Endothelial cell of umbilical vein (primary cell): ENCODE data around the gene C17orf50.

Source experiments
- FOS ChIP-seq: IDR thresholded peaks from 2 replicates; pipeline ENCODE4 v1.6.1; 2011; ENCODE audit warnings: mild to moderate bottlenecking, low read length, moderate library complexity, borderline replicate concordance; ENCODE audit not compliant: insufficient read depth
- MAX ChIP-seq: IDR thresholded peaks from 2 replicates; pipeline ENCODE4 v1.6.1; 2011; ENCODE audit not compliant: insufficient read depth, insufficient read length
- MYC ChIP-seq: IDR thresholded peaks from one replicate; pipeline ENCODE4 v1.6.1; 2011; ENCODE audit warnings: mild to moderate bottlenecking, low read depth, low read length
- POLR2A ChIP-seq: IDR thresholded peaks from 2 replicates; pipeline ENCODE4 v1.6.1; 2012; ENCODE audit warnings: low read depth, mild to moderate bottlenecking, control low read depth, low read length
- POLR2AphosphoS5 ChIP-seq: IDR thresholded peaks from 2 replicates; pipeline ENCODE4 v1.6.1; 2012; ENCODE audit warnings: low read depth, mild to moderate bottlenecking, control low read depth, low read length, moderate library complexity; ENCODE audit not compliant: insufficient read depth
- TF ChIP-seq, protein P1 (sequence below), 2 donors: IDR thresholded peaks; 1 replicate in 1 of 2; 2 replicates in 1 of 2; pipeline ENCODE4 v1.5.1; 2011; ENCODE audit warnings: low read length in 2 of 2, mild to moderate bottlenecking in 2 of 2, moderate library complexity in 2 of 2, control low read depth in 1 of 2, inconsistent platforms in 1 of 2, low read depth in 1 of 2; ENCODE audit not compliant: insufficient read depth in 1 of 2; ENCODE audit errors: extremely low read depth in 1 of 2

- TF ChIP-seq, protein P1, sequence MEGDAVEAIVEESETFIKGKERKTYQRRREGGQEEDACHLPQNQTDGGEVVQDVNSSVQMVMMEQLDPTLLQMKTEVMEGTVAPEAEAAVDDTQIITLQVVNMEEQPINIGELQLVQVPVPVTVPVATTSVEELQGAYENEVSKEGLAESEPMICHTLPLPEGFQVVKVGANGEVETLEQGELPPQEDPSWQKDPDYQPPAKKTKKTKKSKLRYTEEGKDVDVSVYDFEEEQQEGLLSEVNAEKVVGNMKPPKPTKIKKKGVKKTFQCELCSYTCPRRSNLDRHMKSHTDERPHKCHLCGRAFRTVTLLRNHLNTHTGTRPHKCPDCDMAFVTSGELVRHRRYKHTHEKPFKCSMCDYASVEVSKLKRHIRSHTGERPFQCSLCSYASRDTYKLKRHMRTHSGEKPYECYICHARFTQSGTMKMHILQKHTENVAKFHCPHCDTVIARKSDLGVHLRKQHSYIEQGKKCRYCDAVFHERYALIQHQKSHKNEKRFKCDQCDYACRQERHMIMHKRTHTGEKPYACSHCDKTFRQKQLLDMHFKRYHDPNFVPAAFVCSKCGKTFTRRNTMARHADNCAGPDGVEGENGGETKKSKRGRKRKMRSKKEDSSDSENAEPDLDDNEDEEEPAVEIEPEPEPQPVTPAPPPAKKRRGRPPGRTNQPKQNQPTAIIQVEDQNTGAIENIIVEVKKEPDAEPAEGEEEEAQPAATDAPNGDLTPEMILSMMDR (IDR thresholded peaks at IDR 0.05; ENCODE audit: extremely low read depth in 1 of 2, insufficient read depth in 1 of 2, low read depth in 1 of 2, low read length in 2 of 2) = no peak
- no peak for TF ChIP-seq POLR2AphosphoS5
- no peak for TF ChIP-seq POLR2A
- no peak for TF ChIP-seq MYC
- TF ChIP-seq FOS = no peak
- TF ChIP-seq MAX = no peak
Observed at GRCh38 chr17:35727635-35728034, 33.1 kb upstream of the C17orf50 start.
